Superior temporal gyrus (tissue), 1 donor: ENCODE measurements around the gene CSE1L.
"Not testable (repeated sequence)": the region's sequence is repeated elsewhere in the genome, so short reads cannot be mapped to it uniquely, and the experiment has no call there.

Source experiments
- DNase-seq: peaks from one replicate; pipeline ENCODE4 v3.0.0-alpha.2; 2016; ENCODE audit errors: extremely low spot score

Gene CSE1L

DNA sequence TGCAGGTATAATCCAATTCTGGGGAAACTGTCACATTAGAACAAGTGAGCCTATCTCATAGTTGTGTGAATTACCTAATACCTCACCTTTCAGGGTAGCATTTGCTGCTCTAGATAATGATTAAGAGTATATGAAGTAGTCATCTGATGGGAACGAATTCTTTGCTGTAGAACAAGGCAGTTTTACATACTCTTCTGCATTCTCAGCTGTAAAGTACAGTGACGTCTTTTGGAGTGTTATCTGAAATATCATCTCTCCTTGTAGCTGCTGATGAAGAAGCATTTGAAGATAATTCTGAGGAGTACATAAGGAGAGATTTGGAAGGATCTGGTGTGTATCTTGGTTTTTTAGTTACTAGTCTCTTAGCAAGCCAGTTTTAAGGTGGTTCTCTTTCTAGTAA, 28.4 kb downstream of the CSE1L start:
- no peak for DNase-seq

DNA sequence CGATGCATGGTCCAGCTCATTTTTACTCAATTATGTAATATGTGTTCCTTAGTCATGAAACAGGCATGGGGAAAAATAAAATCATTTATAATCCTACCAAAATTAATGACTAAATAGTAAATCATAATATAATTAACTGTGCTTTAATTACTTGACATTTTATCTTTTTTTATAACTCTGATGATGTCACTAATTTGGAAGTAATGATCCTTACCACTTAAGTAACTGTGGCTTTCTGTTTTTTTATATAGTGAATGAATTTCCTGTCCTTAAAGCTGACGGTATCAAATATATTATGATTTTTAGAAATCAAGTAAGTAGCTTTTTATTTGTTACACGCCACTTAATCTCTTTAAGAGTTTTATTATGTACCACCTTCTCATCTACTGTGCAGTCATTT, 32.2 kb downstream of the CSE1L start:
- DNase-seq: no peak

- DNase-seq: not testable (repeated sequence)
Measured at GRCh38 chr20:49082295-49082694, 36.2 kb downstream of the CSE1L start.

DNA sequence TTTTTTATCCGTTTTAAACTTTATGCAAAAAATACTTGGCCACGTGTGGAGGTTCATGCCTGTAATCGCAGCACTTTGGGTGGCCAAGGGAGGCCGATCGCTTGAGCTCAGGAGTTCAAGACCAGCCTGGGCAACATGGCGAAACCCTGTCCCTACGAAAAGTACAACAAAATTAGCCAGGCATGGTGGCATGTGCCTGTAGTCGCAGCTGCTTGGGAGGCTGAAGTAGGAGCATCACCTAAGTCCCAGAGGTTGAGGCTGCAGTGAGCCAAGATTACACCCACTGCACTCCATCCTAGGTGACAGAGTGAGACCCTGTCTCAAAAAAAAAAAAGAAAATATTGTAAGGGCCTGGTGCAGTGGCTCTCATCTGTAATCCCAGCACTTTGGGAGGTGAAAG, 45.0 kb downstream of the CSE1L start:
- no peak for DNase-seq

DNA sequence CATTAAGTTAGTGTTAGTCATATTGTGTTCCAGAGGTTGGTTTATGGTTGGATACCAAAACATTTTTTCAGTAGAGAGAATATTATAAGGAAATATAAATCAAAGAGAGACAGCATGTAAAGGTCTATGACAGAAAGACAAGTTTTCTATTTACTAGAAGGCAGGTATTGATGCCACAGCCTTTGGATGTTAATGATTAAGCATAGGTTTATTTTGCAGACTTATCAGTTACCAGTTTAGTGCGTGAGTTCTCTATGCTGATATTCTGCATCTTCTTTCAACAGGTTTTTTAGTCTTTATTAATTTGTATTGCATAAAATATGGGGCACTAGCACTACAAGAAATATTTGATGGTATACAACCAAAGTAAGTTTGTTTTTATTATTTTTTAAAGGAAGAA, 45.6 kb downstream of the CSE1L start:
- DNase-seq: no peak

DNA sequence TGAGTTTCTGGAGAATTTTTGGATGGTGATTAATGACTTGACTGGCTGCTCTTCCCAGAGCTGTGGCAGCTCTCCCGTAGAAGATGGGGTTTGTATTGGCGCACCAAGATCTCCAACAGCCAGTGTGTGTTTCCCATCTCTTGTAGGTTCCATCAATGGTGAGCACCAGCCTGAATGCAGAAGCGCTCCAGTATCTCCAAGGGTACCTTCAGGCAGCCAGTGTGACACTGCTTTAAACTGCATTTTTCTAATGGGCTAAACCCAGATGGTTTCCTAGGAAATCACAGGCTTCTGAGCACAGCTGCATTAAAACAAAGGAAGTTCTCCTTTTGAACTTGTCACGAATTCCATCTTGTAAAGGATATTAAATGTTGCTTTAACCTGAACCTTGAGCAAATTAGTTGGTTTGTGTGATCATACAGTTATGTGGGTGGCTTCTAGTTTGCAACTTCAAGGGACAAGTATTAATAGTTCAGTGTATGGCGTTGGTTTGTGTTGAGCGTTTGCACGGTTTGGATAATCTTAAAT, 50.2 kb downstream of the CSE1L start:
- DNase-seq: no peak

- DNase-seq: no peak
Measured at GRCh38 chr20:49097159-49097558, 51.0 kb downstream of the CSE1L start.

DNA sequence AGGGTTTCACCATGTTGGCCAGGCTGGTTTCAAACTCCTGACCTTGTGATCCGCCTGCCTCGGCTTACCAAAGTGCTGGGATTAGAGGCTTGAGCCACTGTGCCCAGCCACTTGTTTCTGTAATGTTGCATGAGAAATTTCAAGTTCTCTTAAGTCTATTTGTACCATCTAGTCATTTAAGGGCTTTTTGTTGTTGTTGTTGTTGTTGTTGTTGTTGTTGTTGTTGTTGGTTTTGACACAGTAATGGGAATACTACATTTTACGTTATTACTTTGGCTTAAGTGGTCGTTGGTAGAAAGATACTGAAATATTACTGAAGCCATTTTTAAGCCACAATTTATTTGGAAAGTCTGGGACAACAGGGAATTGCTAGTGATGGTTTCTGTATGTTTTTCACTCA, 52.0 kb downstream of the CSE1L start:
- DNase-seq: no peak

GRCh38 chr20:49099011-49099410, 52.9 kb downstream of the CSE1L start:
- no peak for DNase-seq

- DNase-seq: not testable (repeated sequence)
Measured at GRCh38 chr20:49100292-49100691, 54.2 kb downstream of the CSE1L start.

DNA sequence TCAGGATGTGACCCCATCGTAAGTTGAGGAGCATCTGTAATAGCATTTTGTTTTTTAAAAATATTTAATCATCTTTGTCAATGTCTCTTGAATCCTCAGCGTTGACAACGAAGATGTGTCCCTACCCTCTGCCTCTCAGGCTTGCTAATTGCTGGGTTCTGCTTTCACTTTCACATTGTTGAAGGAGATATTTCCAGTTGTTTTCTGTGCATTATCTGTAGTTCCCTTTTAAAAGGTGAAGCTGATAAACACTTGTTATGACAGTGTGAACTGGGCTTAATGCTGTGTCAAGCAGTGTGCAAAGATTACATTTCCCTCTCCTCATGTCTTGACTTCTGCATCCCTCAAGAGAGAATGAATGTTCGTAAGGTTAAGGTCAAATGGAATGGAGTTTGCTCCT, 54.9 kb downstream of the CSE1L start:
- no peak for DNase-seq

- no peak for DNase-seq
Measured at GRCh38 chr20:49103019-49103418, 56.9 kb downstream of the CSE1L start.

GRCh38 chr20:49103647-49104364, 57.7 kb downstream of the CSE1L start:
- no peak for DNase-seq

DNA sequence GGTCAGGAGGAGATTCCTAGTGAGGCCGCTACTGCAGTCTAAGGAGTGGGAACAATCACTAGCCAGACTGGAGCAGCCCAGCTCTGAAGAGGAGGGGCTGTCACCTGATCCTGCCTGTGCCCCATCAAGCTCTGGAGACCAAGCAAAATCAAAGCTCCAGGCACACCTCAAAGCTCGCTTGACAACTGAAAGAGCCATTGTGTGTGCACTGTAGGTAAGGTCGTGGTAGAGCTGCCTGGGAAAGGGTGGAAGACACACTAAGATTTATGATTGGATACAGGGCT, 58.2 kb downstream of the CSE1L start:
- no peak for DNase-seq

DNA sequence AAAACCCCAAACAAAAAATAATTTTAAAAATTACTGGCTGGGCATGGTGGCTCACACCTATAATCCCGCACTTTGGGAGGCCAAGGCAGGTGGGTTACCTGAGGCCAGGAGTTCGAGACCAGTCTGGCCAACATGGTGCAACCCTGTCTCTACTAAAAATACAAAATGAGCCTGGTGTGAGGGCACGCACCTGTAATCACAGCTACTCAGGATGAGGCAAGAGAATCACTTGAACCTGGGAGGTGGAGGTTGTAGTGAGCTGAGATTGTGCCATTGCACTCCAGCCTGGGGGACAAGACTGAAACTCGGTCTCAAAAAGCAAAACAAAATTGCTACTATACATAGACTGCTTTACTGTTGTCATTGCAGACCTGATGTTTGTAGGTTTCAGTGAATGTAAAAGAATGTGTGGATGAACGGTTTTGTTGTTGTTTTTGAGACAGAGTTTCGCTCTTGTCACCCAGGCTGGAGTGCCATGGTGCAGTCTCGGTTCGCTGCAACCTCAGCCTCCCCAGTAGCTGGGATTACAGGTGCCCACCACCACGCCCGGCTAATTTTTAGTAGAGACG, 59.0 kb downstream of the CSE1L start:
- not testable (repeated sequence) for DNase-seq

- DNase-seq: no peak
Measured at GRCh38 chr20:49106328-49106727, 60.2 kb downstream of the CSE1L start.

- DNase-seq: no peak
Measured at GRCh38 chr20:49110767-49111694, 64.9 kb downstream of the CSE1L start.

- DNase-seq: no peak
Measured at GRCh38 chr20:49112596-49113274, 66.6 kb downstream of the CSE1L start.

DNA sequence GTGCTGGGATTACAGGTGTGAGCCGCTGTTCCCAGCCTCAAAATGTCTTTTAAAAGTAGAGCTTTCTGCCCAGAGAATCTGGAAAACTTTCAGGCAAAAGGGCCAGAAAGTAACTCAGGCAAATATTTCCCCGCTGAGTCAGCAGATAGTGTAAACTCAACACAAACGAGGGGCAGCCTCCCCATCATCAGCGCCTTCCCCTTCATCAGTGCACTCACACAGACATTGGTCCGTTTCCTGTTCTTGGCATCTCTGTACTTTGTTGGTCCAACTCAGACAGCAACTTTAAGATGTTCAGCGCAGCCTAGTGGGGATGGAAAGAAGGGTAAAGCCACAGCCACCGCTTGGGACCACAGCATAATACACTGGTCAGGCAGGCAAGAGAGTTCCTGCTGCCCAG, 69.5 kb downstream of the CSE1L start:
- no peak for DNase-seq

GRCh38 chr20:49118307-49118706, 72.2 kb downstream of the CSE1L start:
- DNase-seq: no peak

DNA sequence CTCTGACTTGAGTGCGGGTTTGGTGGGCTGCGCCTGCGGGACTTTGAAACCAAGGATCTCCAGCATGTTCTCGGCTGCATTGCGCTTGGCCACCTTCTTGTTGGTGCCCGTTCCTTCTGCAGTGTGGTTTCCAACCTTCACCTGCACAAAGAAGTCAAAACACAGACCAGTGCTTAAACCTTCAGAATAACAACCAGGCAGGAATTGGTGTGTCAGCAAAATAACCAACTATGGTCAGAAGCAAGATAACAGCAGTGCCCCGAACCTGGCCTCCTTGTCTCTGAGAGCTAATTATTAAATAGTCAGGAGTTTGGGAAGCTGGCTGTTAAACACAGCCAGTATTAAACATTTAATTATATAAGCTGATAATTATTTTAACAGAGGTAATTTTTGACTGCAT, 73.9 kb downstream of the CSE1L start:
- DNase-seq: no peak

GRCh38 chr20:49122920-49123319, 76.8 kb downstream of the CSE1L start:
- DNase-seq: no peak
